SK-N-SH treated with all-trans-retinoic acid at 6 μM for 48 hours (cell line): ENCODE data around the gene RAB5B.

Source experiments
- ATAC-seq: fragments of 200-7000 bp; cut with Tn5 transposase; 3 replicates; pipeline ENCODE4 v1.9.1; 2020; ENCODE audit warnings: mild to moderate bottlenecking, moderate library complexity
- ARNTL ChIP-seq: fragments of 450-650 bp; formaldehyde crosslinking; IDR thresholded peaks from 2 replicates; pipeline ENCODE4 v1.5.0; 2020; ENCODE audit warnings: low read depth, mild to moderate bottlenecking, moderate library complexity, borderline replicate concordance
- BACH2 ChIP-seq: fragments of 250-450 bp; sonication (Bioruptor Pico); IDR thresholded peaks from 2 replicates; pipeline ENCODE4 v1.9.0; 2021; ENCODE audit warnings: mild to moderate bottlenecking, borderline replicate concordance
- CSDC2 ChIP-seq: fragments of 250-450 bp; sonication (Bioruptor Pico); IDR thresholded peaks from 2 replicates; pipeline ENCODE4 v1.5.0; 2020; ENCODE audit warnings: mild to moderate bottlenecking, moderate library complexity
- ESRRG ChIP-seq: fragments of 250-450 bp; sonication (Bioruptor Pico); IDR thresholded peaks from 2 replicates; pipeline ENCODE4 v1.6.1; 2021; ENCODE audit warnings: mild to moderate bottlenecking
- GLIS3 ChIP-seq: fragments of 250-450 bp; sonication (Bioruptor Pico); IDR thresholded peaks from 2 replicates; pipeline ENCODE4 v1.5.0; 2020; ENCODE audit warnings: mild to moderate bottlenecking, moderate library complexity
- ISL1 ChIP-seq: fragments of 250-450 bp; sonication (Bioruptor Pico); IDR thresholded peaks from 2 replicates; pipeline ENCODE4 v2.1.2; 2022; ENCODE audit warnings: mild to moderate bottlenecking, moderate library complexity
- OSR1 ChIP-seq: fragments of 250-450 bp; sonication (Bioruptor Pico); IDR thresholded peaks from 2 replicates; pipeline ENCODE4 v1.8.0; 2022; ENCODE audit warnings: moderate library complexity, mild to moderate bottlenecking, inconsistent platforms
- POU6F1 ChIP-seq: fragments of 250-450 bp; sonication (Bioruptor Pico); IDR thresholded peaks from 2 replicates; pipeline ENCODE4 v1.8.0; 2021; ENCODE audit warnings: low read depth, mild to moderate bottlenecking, moderate library complexity, borderline replicate concordance
- PPARA ChIP-seq: fragments of 250-450 bp; sonication (Bioruptor Pico); IDR thresholded peaks from 2 replicates; pipeline ENCODE4 v1.5.0; 2020; ENCODE audit warnings: mild to moderate bottlenecking, borderline replicate concordance
- RARB ChIP-seq: fragments of 250-450 bp; sonication (Bioruptor Pico); IDR thresholded peaks from 2 replicates; pipeline ENCODE4 v1.8.0; 2021; ENCODE audit warnings: mild to moderate bottlenecking, moderate library complexity
- SNAI2 ChIP-seq: fragments of 250-450 bp; sonication (Bioruptor Pico); IDR thresholded peaks from 2 replicates; pipeline ENCODE4 v1.5.0; 2020; ENCODE audit warnings: mild to moderate bottlenecking, moderate library complexity
- TCF4 ChIP-seq: fragments of 250-450 bp; sonication (Bioruptor Pico); IDR thresholded peaks from 2 replicates; pipeline ENCODE4 v1.8.0; 2021; ENCODE audit warnings: mild to moderate bottlenecking, moderate library complexity, borderline replicate concordance
- TSHZ2 ChIP-seq: fragments of 250-450 bp; sonication (Bioruptor Pico); IDR thresholded peaks from 2 replicates; pipeline ENCODE4 v1.5.0; 2020; ENCODE audit warnings: mild to moderate bottlenecking, moderate library complexity
- ZC3H10 ChIP-seq: fragments of 250-450 bp; sonication (Bioruptor Pico); IDR thresholded peaks from 2 replicates; pipeline ENCODE4 v1.5.1; 2021; ENCODE audit warnings: mild to moderate bottlenecking, moderate library complexity
- ZFP3 ChIP-seq: fragments of 250-450 bp; sonication (Bioruptor Pico); IDR thresholded peaks from 2 replicates; pipeline ENCODE4 v1.5.0; 2020; ENCODE audit warnings: mild to moderate bottlenecking, moderate library complexity
- ZFP30 ChIP-seq: fragments of 450-650 bp; formaldehyde crosslinking; IDR thresholded peaks from 2 replicates; pipeline ENCODE4 v1.5.0; 2022; ENCODE audit warnings: mild to moderate bottlenecking, moderate library complexity
- ZNF565 ChIP-seq: fragments of 450-650 bp; formaldehyde crosslinking; conservative IDR thresholded peaks from 2 replicates; pipeline ENCODE4 v1.5.0; 2020; ENCODE audit warnings: low read depth, mild to moderate bottlenecking, moderate library complexity
- ZNF70 ChIP-seq: fragments of 450-650 bp; formaldehyde crosslinking; IDR thresholded peaks from 2 replicates; pipeline ENCODE4 v1.5.0; 2020; ENCODE audit warnings: mild to moderate bottlenecking, moderate library complexity
- ZNF8 ChIP-seq: fragments of 450-650 bp; formaldehyde crosslinking; IDR thresholded peaks from 2 replicates; pipeline ENCODE4 v1.5.0; 2020; ENCODE audit warnings: mild to moderate bottlenecking, moderate library complexity
- TF ChIP-seq, protein P1 (sequence below): fragments of 250-450 bp; sonication (Bioruptor Pico); IDR thresholded peaks from 2 replicates; pipeline ENCODE4 v1.8.0; 2020; ENCODE audit warnings: mild to moderate bottlenecking, moderate library complexity, borderline replicate concordance
- TF ChIP-seq, protein P2 (sequence below): fragments of 250-450 bp; sonication (Bioruptor Pico); IDR thresholded peaks from 2 replicates; pipeline ENCODE4 v1.5.1; 2021; ENCODE audit warnings: mild to moderate bottlenecking, moderate library complexity
- TF ChIP-seq, protein P3 (sequence below): fragments of 250-450 bp; sonication (Bioruptor Pico); IDR thresholded peaks from 2 replicates; pipeline ENCODE4 v1.5.1; 2020; ENCODE audit warnings: low read depth, mild to moderate bottlenecking, moderate library complexity

Gene RAB5B

GRCh38 chr12:56031987-56032386, 58.1 kb downstream of the RAB5B start:
- TF ChIP-seq CSDC2 (CRISPR knock-in tag) (no peak), ZNF70 (no peak), ZFP30 (CRISPR knock-in tag) (no peak), ZC3H10 (CRISPR knock-in tag) (no peak), ISL1 (CRISPR knock-in tag) (no peak), POU6F1 (CRISPR knock-in tag) (no peak), GLIS3 (CRISPR knock-in tag) (no peak), ZNF8 (no peak)
- TF ChIP-seq, protein P1, sequence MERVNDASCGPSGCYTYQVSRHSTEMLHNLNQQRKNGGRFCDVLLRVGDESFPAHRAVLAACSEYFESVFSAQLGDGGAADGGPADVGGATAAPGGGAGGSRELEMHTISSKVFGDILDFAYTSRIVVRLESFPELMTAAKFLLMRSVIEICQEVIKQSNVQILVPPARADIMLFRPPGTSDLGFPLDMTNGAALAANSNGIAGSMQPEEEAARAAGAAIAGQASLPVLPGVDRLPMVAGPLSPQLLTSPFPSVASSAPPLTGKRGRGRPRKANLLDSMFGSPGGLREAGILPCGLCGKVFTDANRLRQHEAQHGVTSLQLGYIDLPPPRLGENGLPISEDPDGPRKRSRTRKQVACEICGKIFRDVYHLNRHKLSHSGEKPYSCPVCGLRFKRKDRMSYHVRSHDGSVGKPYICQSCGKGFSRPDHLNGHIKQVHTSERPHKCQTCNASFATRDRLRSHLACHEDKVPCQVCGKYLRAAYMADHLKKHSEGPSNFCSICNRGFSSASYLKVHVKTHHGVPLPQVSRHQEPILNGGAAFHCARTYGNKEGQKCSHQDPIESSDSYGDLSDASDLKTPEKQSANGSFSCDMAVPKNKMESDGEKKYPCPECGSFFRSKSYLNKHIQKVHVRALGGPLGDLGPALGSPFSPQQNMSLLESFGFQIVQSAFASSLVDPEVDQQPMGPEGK = no peak
- ATAC-seq = no peak

GRCh38 chr12:56034586-56035332, 60.9 kb downstream of the RAB5B start:
- ATAC-seq = no peak
- TF ChIP-seq, protein P2, sequence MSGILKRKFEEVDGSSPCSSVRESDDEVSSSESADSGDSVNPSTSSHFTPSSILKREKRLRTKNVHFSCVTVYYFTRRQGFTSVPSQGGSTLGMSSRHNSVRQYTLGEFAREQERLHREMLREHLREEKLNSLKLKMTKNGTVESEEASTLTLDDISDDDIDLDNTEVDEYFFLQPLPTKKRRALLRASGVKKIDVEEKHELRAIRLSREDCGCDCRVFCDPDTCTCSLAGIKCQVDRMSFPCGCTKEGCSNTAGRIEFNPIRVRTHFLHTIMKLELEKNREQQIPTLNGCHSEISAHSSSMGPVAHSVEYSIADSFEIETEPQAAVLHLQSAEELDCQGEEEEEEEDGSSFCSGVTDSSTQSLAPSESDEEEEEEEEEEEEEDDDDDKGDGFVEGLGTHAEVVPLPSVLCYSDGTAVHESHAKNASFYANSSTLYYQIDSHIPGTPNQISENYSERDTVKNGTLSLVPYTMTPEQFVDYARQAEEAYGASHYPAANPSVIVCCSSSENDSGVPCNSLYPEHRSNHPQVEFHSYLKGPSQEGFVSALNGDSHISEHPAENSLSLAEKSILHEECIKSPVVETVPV = no peak
- TF ChIP-seq ZNF565 (CRISPR knock-in tag) (no peak), ZFP30 (CRISPR knock-in tag) (no peak), ZC3H10 (CRISPR knock-in tag) (no peak), TSHZ2 (no peak), ESRRG (CRISPR knock-in tag) (no peak), ZNF70 (no peak), SNAI2 (no peak), ZFP3 (CRISPR knock-in tag) (no peak), PPARA (CRISPR knock-in tag) (no peak), TCF4 (CRISPR knock-in tag) (no peak), OSR1 (no peak), RARB (CRISPR knock-in tag) (no peak), POU6F1 (CRISPR knock-in tag) (no peak), ARNTL (no peak), BACH2 (CRISPR knock-in tag) (no peak), CSDC2 (CRISPR knock-in tag) (no peak)
- TF ChIP-seq, protein P3, sequence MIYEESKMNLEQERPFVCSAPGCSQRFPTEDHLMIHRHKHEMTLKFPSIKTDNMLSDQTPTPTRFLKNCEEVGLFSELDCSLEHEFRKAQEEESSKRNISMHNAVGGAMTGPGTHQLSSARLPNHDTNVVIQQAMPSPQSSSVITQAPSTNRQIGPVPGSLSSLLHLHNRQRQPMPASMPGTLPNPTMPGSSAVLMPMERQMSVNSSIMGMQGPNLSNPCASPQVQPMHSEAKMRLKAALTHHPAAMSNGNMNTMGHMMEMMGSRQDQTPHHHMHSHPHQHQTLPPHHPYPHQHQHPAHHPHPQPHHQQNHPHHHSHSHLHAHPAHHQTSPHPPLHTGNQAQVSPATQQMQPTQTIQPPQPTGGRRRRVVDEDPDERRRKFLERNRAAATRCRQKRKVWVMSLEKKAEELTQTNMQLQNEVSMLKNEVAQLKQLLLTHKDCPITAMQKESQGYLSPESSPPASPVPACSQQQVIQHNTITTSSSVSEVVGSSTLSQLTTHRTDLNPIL = no peak
- TF ChIP-seq, protein P1 = no peak
